GM10248 (cell line): ENCODE results near the gene HNRNPLL.

Experiments used
- CTCF ChIA-PET: fragments of 300-600 bp; sonication (Branson Sonifier 250); formaldehyde crosslinking; extraction: SDS; loops from one replicate; lab custom pipeline; 2021; ENCODE audit warnings: antibody characterized with exemption; lab: Yijun Ruan, JAX
- POLR2A ChIA-PET: fragments of 350-650 bp; sonication (Branson Sonifier 250); formaldehyde crosslinking; extraction: SDS; loops from one replicate; lab custom pipeline; 2020; ENCODE audit warnings: antibody characterized with exemption; lab: Yijun Ruan, JAX
- DNase-seq: peaks from one replicate; pipeline ENCODE4 v3.0.0; 2012; ENCODE audit errors: extremely low spot score
- TF ChIP-seq, protein P1 (sequence below): IDR thresholded peaks from 2 replicates; pipeline ENCODE4 v1.5.1; 2012; ENCODE audit warnings: mild to moderate bottlenecking, low read depth; ENCODE audit errors: extremely low read depth, missing control alignments, control extremely low read depth

HNRNPLL gene

GRCh38 chr2:38580115-38580636 is 22.6 kb downstream of the HNRNPLL start:
- TF ChIP-seq, protein P1, sequence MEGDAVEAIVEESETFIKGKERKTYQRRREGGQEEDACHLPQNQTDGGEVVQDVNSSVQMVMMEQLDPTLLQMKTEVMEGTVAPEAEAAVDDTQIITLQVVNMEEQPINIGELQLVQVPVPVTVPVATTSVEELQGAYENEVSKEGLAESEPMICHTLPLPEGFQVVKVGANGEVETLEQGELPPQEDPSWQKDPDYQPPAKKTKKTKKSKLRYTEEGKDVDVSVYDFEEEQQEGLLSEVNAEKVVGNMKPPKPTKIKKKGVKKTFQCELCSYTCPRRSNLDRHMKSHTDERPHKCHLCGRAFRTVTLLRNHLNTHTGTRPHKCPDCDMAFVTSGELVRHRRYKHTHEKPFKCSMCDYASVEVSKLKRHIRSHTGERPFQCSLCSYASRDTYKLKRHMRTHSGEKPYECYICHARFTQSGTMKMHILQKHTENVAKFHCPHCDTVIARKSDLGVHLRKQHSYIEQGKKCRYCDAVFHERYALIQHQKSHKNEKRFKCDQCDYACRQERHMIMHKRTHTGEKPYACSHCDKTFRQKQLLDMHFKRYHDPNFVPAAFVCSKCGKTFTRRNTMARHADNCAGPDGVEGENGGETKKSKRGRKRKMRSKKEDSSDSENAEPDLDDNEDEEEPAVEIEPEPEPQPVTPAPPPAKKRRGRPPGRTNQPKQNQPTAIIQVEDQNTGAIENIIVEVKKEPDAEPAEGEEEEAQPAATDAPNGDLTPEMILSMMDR, result no peak
- ChIA-PET CTCF (interaction anchor here (0.8 to 15.8 kb wide), 9 partner anchors 11 to 153 kb away, joined by 3 to 333 read pairs (median 5); no protein-coding TSS in a partner anchor), POLR2A (no interaction called here)
- DNase-seq, result no peak

GRCh38 chr2:38578832-38579231 is 23.9 kb downstream of the HNRNPLL start:
- CTCF ChIA-PET, result interaction anchor here (0.7 to 15.8 kb wide), 4 partner anchors 14 to 154 kb away, joined by 3 to 333 read pairs (median 24); no protein-coding TSS in a partner anchor
- POLR2A ChIA-PET, result no interaction called here
- DNase-seq, result no peak
- TF ChIP-seq, protein P1, result no peak

DNA sequence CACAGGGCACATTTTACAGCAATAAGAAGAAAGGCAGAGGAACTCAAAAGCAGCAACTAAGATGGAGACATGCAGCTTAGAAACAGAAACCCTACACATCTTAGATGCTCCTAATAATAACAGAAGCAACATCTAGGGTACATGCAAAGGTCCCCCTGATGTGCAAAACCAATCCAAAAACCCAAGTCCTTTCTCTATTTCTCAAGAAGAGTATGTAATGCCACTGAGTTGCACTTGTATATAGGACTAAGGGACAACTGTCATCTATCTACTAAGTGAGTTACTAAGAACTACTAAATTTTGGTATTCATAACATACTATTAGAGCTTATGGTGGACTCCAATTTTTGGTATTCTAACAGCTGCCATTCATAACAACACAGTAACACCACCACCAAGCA is 28.4 kb downstream of the HNRNPLL start:
- CTCF ChIA-PET, result interaction anchor here (0.7 to 15.8 kb wide), 9 partner anchors 8 to 258 kb away, joined by 3 to 333 read pairs (median 4); no protein-coding TSS in a partner anchor
- POLR2A ChIA-PET, result no interaction called here
- TF ChIP-seq, protein P1, result no peak
- DNase-seq, result no peak

- DNase-seq, result no peak
- POLR2A ChIA-PET, result interaction anchor here (0.6 to 1.5 kb wide), 2 partner anchors 24 to 179 kb away, joined by 4 to 5 read pairs; partner anchors contain the start of gene SRSF7
- TF ChIP-seq, protein P1, result no peak
- CTCF ChIA-PET, result interaction anchor here (3.8 to 15.8 kb wide), 2 partner anchors 10 to 161 kb away, joined by 25 to 333 read pairs; no protein-coding TSS in a partner anchor
Observed at GRCh38 chr2:38572167-38572566, 30.6 kb downstream of the HNRNPLL start.

- CTCF ChIA-PET, result interaction anchor here (1.1 to 15.8 kb wide), 3 partner anchors 11 to 162 kb away, joined by 3 to 333 read pairs (median 6); no protein-coding TSS in a partner anchor
- TF ChIP-seq, protein P1, result no peak
- DNase-seq, result no peak
- POLR2A ChIA-PET, result interaction anchor here (1.5 kb wide), 1 partner anchor 180 kb away, joined by 5 read pairs; the partner anchor contains the start of gene SRSF7
Observed at GRCh38 chr2:38571193-38571592, 31.5 kb downstream of the HNRNPLL start.

- ChIA-PET CTCF (interaction anchor here (1.1 to 2.6 kb wide), 6 partner anchors 11 to 156 kb away, joined by 3 to 14 read pairs (median 3); no protein-coding TSS in a partner anchor), POLR2A (interaction anchor here (1.1 kb wide), 1 partner anchor 182 kb away, joined by 4 read pairs; the partner anchor contains the start of gene SRSF7)
- TF ChIP-seq, protein P1, result no peak
- no peak for DNase-seq
Observed at GRCh38 chr2:38568724-38569436, 33.8 kb downstream of the HNRNPLL start.
